HEK293 (cell line): ENCODE measurements around the gene FANCC.

Source experiments
- CTCF ChIA-PET: fragments of 350-600 bp; formaldehyde crosslinking; extraction: SDS; loops from one replicate; lab custom pipeline; 2021; ENCODE audit warnings: antibody characterized with exemption; lab: Yijun Ruan, JAX
- POLR2A ChIA-PET: fragments of 300-600 bp; formaldehyde crosslinking; extraction: SDS; loops from one replicate; lab custom pipeline; 2020; ENCODE audit warnings: antibody characterized with exemption, inconsistent platforms; lab: Yijun Ruan, JAX
- H3K27ac ChIP-seq: fragments of 200-500 bp; sonication (Bioruptor generic); 2 replicates; pipeline ENCODE4 v1.5.1; 2014; ENCODE audit warnings: low read depth, low read length, control low read depth, inconsistent platforms; ENCODE audit errors: extremely low read depth
- H3K36me3 ChIP-seq, 2 experiments: fragments of 200-500 bp in 1 of 2; sonication (Bioruptor generic) in 1 of 2; 1 replicate in 1 of 2; 2 replicates in 1 of 2; pipeline ENCODE4 v1.5.1; 2014 to 2017; ENCODE audit warnings: inconsistent platforms in 2 of 2, low read length in 2 of 2; ENCODE audit not compliant: control insufficient read depth in 2 of 2, insufficient read depth in 1 of 2
- H3K4me1 ChIP-seq: fragments of 200-500 bp; sonication (Bioruptor generic); 2 replicates; pipeline ENCODE4 v1.5.1; 2014; ENCODE audit warnings: mild to moderate bottlenecking, low read length, inconsistent platforms; ENCODE audit not compliant: control insufficient read depth, insufficient read depth
- H3K4me3 ChIP-seq: 2 replicates; pipeline ENCODE4 v1.5.1; 2011; ENCODE audit warnings: low read depth, mild to moderate bottlenecking, control low read depth, low read length, moderate library complexity
- H3K9me3 ChIP-seq: fragments of 200-500 bp; sonication (Bioruptor generic); 2 replicates; pipeline ENCODE4 v1.5.1; 2014; ENCODE audit warnings: low read depth, low read length, inconsistent platforms; ENCODE audit not compliant: control insufficient read depth, insufficient read depth
- BCL11A ChIP-seq: fragments of 450-650 bp; formaldehyde crosslinking; IDR thresholded peaks from 2 replicates; pipeline ENCODE4 v1.5.1; 2016; ENCODE audit warnings: low read depth, missing biosample characterization, missing genetic modification characterization
- PRDM1 ChIP-seq: fragments of 450-650 bp; formaldehyde crosslinking; IDR thresholded peaks from 2 replicates; pipeline ENCODE4; 2016; ENCODE audit warnings: missing biosample characterization, missing genetic modification characterization
- PRDM4 ChIP-seq: fragments of 450-650 bp; formaldehyde crosslinking; IDR thresholded peaks from 2 replicates; pipeline ENCODE4 v1.5.1; 2017; ENCODE audit warnings: missing biosample characterization, missing genetic modification characterization
- ZBTB11 ChIP-seq: fragments of 450-650 bp; formaldehyde crosslinking; conservative IDR thresholded peaks from 2 replicates; pipeline ENCODE4 v1.5.1; 2016; ENCODE audit warnings: low read depth, missing biosample characterization, missing genetic modification characterization
- ZBTB20 ChIP-seq: fragments of 450-650 bp; formaldehyde crosslinking; IDR thresholded peaks from 2 replicates; pipeline ENCODE4 v1.5.1; 2016; ENCODE audit warnings: missing biosample characterization, missing genetic modification characterization
- ZNF16 ChIP-seq: fragments of 450-650 bp; formaldehyde crosslinking; IDR thresholded peaks from 2 replicates; pipeline ENCODE4 v1.5.1; 2016; ENCODE audit warnings: low read depth, missing biosample characterization, missing genetic modification characterization
- ZNF239 ChIP-seq: fragments of 450-650 bp; formaldehyde crosslinking; IDR thresholded peaks from 2 replicates; pipeline ENCODE4 v1.5.1; 2016; ENCODE audit warnings: missing biosample characterization, missing genetic modification characterization
- ZNF518A ChIP-seq: fragments of 450-650 bp; formaldehyde crosslinking; conservative IDR thresholded peaks from 2 replicates; pipeline ENCODE4 v1.5.1; 2016; ENCODE audit warnings: low read depth, missing biosample characterization, missing genetic modification characterization
- ZNF560 ChIP-seq: fragments of 450-650 bp; formaldehyde crosslinking; IDR thresholded peaks from 2 replicates; pipeline ENCODE4 v1.5.1; 2017; ENCODE audit warnings: missing biosample characterization, missing genetic modification characterization, borderline replicate concordance
- ZNF571 ChIP-seq: fragments of 450-650 bp; formaldehyde crosslinking; IDR thresholded peaks from 2 replicates; pipeline ENCODE4 v1.5.0; 2017; ENCODE audit warnings: missing biosample characterization, missing genetic modification characterization
- ZNF791 ChIP-seq: fragments of 450-650 bp; formaldehyde crosslinking; IDR thresholded peaks from 2 replicates; pipeline ENCODE4 v1.5.1; 2016; ENCODE audit warnings: missing biosample characterization, missing genetic modification characterization
- TF ChIP-seq, protein P1 (sequence below): fragments of 450-650 bp; formaldehyde crosslinking; IDR thresholded peaks from 2 replicates; pipeline ENCODE4 v1.5.1; 2017; ENCODE audit warnings: missing biosample characterization, missing genetic modification characterization

Gene FANCC

GRCh38 chr9:95155220-95155619 is 162.3 kb downstream of the FANCC start (continued):
- TF ChIP-seq ZBTB11 (tag by site-specific recombination) (no peak), PRDM1 (no peak), ZNF560 (tag by site-specific recombination) (no peak), ZNF571 (tag by site-specific recombination) (no peak)

- Histone ChIP-seq H3K9me3 (no peaks in the 10 kb centered on the region), H3K36me3 (no peaks in the 10 kb centered on the region; a peak in 1 of 3 replicates), H3K4me3 (no peak overlapping the region), H3K4me1 (no peaks in the 10 kb centered on the region), H3K27ac (no peak overlapping the region)
- ChIA-PET POLR2A (no interaction called here), CTCF (interaction anchor here (1.2 to 1.4 kb wide), 2 partner anchors 17 to 20 kb away, joined by 7 to 10 read pairs; no protein-coding TSS in a partner anchor)
- TF ChIP-seq BCL11A (tag by site-specific recombination) = no peak
- TF ChIP-seq, protein P1, sequence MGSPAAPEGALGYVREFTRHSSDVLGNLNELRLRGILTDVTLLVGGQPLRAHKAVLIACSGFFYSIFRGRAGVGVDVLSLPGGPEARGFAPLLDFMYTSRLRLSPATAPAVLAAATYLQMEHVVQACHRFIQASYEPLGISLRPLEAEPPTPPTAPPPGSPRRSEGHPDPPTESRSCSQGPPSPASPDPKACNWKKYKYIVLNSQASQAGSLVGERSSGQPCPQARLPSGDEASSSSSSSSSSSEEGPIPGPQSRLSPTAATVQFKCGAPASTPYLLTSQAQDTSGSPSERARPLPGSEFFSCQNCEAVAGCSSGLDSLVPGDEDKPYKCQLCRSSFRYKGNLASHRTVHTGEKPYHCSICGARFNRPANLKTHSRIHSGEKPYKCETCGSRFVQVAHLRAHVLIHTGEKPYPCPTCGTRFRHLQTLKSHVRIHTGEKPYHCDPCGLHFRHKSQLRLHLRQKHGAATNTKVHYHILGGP (tag by site-specific recombination) = no peak
- TF ChIP-seq PRDM4 (tag by site-specific recombination) = no peak
- TF ChIP-seq ZNF239 (tag by site-specific recombination) = no peak
Observed at GRCh38 chr9:95150903-95151302, 166.6 kb downstream of the FANCC start.

- no peak overlapping the region for H3K27ac ChIP-seq
- no peak overlapping the region for H3K4me3 ChIP-seq
- ChIA-PET CTCF (interaction anchor here (0.7 to 2.6 kb wide), 5 partner anchors 8 to 863 kb away, joined by 3 to 11 read pairs (median 4); no protein-coding TSS in a partner anchor), POLR2A (no interaction called here)
- peaks cover 0 to 4% of the 10 kb centered on the region in 2 experiments; a peak in 2 of 3 replicates for H3K36me3 ChIP-seq
- H3K9me3 ChIP-seq = no peaks in the 10 kb centered on the region
- H3K4me1 ChIP-seq = no peaks in the 10 kb centered on the region
- TF ChIP-seq ZNF16 (tag by site-specific recombination) = no peak
- no peak for TF ChIP-seq ZNF518A
- no peak for TF ChIP-seq ZBTB20 (tag by site-specific recombination)
- no peak for TF ChIP-seq ZNF791 (tag by site-specific recombination)
Observed at GRCh38 chr9:95148208-95148520, 169.3 kb downstream of the FANCC start.
